ELF-1 (cell line): ENCODE results near the gene GNAZ.

Source experiments
- DNase-seq: peaks from one replicate; pipeline ENCODE4 v3.0.0-alpha.2; 2016; ENCODE audit warnings: low read depth, low spot score

The GNAZ gene

DNA sequence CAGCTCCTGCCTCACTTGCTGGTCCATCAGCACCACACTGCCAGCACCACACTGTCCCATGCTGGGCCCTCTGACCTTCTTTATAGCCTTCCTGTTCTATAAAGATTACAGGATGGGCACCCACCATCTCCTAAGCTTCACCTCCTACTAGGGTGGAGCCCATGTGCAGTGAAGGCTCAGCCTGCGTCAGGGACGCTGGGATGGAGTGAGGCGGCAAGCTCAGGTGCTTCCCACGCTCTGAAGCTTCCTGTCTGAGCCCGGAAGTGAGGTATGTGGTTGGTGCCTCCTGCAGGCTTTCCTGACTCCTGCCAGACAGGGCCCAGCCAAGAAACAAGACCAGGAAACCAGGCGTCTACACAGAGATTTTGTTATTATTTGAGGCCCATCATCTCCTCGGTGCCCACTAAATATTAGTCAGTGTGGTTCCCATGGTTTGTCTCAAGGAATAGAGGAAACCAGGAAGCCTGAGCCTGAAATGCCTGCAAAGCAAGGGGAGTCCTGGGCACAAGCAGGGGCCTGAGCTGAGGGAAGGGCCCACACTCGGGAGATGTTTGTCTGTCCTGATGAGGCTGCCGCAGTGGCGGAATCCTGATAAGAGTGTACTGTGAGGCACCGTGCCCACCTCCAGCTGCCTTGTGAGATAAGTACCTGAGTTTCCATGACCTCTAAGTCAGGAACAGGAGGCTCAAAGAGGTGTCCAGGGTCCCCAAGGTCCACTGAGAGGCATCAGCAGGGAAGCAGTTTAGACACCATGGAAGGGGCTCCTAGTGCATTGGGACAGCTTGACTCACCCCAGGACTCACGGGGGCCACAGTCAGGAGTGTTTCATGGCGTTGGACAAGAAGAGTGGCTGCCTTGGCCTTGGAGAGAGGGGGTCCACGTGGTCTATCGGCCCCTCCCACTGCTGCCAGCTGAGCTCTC, 49.4 kb downstream of the GNAZ start:
- no peak for DNase-seq

DNA sequence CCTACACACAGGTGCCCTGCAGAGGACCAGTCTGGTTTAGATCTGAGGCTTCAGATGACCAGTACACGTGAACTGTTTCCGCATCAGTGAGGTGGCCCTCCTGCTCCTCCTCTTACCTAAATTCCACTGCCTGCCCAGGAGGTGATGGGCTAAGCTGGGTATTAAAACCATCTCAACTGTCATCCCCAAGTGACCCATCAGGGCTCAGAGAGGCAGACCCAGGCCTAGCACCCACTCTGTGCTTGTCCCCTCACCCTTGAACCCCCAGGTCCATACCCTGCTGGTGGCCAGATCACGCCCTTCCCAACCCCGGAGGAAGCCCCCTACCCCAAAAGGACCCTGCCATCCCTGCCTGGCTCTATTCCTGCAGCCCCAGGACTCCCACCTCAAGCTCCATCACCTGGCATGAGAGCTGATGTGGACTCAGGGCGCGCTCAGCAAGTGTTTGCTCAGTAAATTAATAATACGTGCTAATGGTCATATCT, 50.1 kb downstream of the GNAZ start:
- DNase-seq: no peak

GRCh38 chr22:23121000-23121421, 50.7 kb downstream of the GNAZ start:
- no peak for DNase-seq

- no peak for DNase-seq
Observed at GRCh38 chr22:23121424-23121823, 51.1 kb downstream of the GNAZ start.

DNA sequence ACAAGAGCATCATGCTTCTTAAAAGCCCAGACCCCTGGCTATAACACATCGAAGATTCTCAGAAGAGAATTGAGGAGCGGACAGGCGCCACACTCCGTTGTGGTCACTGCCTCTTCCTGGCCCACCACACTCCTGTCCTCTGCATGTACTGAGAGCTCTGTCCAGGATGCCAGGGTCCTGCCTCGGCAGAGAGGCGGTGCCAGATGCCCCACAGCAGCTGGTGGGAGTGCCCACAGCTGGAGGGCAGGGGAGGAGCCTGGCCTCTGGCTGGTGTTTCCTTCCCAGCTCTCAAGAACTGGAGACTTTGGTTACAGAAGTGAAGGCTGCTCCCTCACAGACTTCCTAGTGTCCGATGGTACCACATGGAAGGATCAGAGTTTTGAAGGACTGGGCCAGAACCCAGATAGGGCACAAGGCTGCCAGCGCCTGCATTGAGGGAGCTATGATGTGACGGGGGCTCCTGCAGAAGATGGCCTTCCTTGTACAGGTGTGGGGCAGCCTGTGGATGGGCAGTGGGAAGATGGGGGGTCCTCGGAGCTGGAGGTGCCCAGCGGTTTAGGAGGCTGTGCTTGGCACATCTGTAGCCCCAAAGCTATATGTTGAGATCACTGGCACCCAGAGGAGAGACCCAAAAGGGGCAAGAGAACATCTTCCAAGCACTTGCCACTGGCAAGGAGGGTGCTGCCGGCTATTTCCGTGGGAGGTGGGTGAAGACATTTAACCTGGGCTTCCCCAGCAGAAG, 52.1 kb downstream of the GNAZ start:
- DNase-seq: no peak

DNA sequence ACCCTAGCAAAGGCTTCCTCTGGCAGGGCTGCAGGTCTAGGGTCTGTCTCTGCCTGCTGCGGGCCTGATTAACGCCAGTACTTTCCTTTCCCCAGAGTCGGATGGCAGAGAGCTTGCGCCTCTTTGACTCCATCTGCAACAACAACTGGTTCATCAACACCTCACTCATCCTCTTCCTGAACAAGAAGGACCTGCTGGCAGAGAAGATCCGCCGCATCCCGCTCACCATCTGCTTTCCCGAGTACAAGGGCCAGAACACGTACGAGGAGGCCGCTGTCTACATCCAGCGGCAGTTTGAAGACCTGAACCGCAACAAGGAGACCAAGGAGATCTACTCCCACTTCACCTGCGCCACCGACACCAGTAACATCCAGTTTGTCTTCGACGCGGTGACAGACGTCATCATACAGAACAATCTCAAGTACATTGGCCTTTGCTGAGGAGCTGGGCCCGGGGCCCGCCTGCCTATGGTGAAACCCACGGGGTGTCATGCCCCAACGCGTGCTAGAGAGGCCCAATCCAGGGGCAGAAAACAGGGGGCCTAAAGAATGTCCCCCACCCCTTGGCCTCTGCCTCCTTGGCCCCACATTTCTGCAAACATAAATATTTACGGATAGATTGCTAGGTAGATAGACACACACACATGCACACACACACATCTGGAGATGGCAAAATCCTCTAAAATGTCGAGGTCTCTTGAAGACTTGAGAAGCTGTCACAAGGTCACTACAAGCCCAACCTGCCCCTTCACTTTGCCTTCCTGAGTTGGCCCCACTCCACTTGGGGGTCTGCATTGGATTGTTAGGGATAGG, 52.9 kb downstream of the GNAZ start:
- DNase-seq: no peak

GRCh38 chr22:23123804-23124254, 53.5 kb downstream of the GNAZ start:
- no peak for DNase-seq

- no peak for DNase-seq
Observed at GRCh38 chr22:23124611-23125511, 54.5 kb downstream of the GNAZ start.

- no peak for DNase-seq
Observed at GRCh38 chr22:23125512-23126103, 55.3 kb downstream of the GNAZ start.

GRCh38 chr22:23126165-23127054, 56.1 kb downstream of the GNAZ start:
- no peak for DNase-seq

GRCh38 chr22:23127055-23127756, 56.9 kb downstream of the GNAZ start:
- no peak for DNase-seq

- no peak for DNase-seq
Observed at GRCh38 chr22:23127788-23128187, 57.5 kb downstream of the GNAZ start.

DNA sequence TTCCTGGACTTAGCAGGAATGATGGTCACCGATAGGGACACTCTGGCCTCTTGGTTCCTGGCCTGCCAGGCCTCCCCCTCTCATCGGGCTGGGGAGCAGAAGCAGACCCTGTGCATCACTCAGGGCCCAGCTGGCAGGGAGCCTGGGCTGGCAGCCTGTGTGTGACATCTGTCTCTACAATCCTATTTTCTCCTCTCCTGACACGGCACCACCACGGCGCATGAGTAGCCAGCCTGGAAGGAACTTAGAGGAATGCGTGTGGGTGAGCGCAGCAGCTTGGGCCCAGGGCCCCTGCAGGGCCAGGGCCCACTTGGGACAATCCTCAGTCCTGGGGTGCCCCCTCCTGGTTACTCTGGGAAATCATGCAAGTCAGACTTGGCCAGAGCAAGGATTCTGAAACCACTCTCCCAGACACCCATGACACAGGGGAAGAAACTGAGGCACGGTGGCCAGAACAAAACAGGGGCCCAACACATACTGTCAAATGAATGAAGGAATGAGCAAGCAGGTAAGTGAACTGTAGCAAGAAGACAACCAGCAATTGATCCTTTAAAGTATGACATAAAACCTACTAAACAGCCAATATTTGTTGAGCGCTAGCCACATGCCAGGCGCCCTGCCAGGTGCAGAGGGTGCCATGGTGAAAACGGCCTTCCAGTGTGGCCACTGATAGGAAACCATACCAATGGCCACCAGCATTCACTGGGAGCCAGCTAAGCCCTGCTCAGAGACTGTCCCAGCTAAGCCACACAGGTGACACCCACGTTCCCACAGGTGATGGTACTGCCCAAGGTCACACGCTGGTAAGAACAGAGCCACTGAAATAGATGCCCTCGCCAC, 58.2 kb downstream of the GNAZ start:
- DNase-seq: peak; percentile 79

GRCh38 chr22:23129149-23129548, 58.8 kb downstream of the GNAZ start:
- DNase-seq: no peak

- no peak for DNase-seq
Observed at GRCh38 chr22:23130697-23131096, 60.4 kb downstream of the GNAZ start.

DNA sequence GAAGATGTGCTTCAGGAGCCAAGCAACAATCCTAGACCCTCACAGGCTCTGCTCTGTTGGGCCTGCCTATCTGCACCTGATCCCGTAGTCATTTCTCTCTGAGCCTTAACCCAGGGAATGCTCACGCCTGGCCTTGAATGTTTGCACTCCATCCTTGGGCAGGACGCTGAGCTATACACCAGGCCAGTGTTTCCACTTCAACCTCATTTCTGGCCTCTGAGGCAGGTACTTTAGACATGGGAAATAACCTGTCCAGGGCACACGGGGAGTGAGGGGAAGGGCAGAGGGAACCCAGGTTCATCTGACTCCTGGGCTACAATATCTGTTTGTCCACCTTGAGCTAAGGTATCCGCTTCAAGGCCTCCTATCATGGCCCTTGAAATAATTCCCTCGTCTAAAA, 61.6 kb downstream of the GNAZ start:
- DNase-seq: no peak

- no peak for DNase-seq
Observed at GRCh38 chr22:23132376-23133091, 62.2 kb downstream of the GNAZ start.
